Cerebellar nuclear complex (tissue), 1 donor: ENCODE results near the gene PPFIA3.
A peak's percentile ranks its signal among the peaks of the same experiment; 100 is the strongest.
"Not testable (repeated sequence)": the region's sequence is repeated elsewhere in the genome, so short reads cannot be mapped to it uniquely, and the experiment has no call there.

Source experiments
- DNase-seq, 2 experiments: peaks; one replicate each; lab custom pipeline; 2025; lab: John Stamatoyannopoulos, UW

PPFIA3 gene

GRCh38 chr19:49103331-49104085 lies 15.8 kb upstream of the PPFIA3 start:
- DNase-seq = no peak

- DNase-seq = no peak
Measured at GRCh38 chr19:49104229-49104864, 15.0 kb upstream of the PPFIA3 start.

- DNase-seq = peak in 1 of 2 experiments; percentile 20
Measured at GRCh38 chr19:49106648-49107135, 12.7 kb upstream of the PPFIA3 start.

GRCh38 chr19:49107625-49108459 lies 11.5 kb upstream of the PPFIA3 start:
- DNase-seq = no peak

GRCh38 chr19:49109051-49109450 lies 10.3 kb upstream of the PPFIA3 start:
- DNase-seq = no peak

- DNase-seq = no peak
Measured at GRCh38 chr19:49109569-49110233, 9.6 kb upstream of the PPFIA3 start.

GRCh38 chr19:49110567-49110966 lies 8.8 kb upstream of the PPFIA3 start:
- DNase-seq = no peak

- DNase-seq = no peak
Measured at GRCh38 chr19:49111218-49111998, 7.9 kb upstream of the PPFIA3 start.

- DNase-seq = no peak
Measured at GRCh38 chr19:49113762-49114629, 5.3 kb upstream of the PPFIA3 start, which contains the start of gene LIN7B. TSS of gene LIN7B (plus strand) at chr19:49114370. CDS start at chr19:49114405, 35 bp downstream.

GRCh38 chr19:49114630-49115363 lies 4.5 kb upstream of the PPFIA3 start:
- DNase-seq = peak; percentile 59 to 70

- DNase-seq = no peak
Measured at GRCh38 chr19:49116544-49116943, 2.8 kb upstream of the PPFIA3 start.

GRCh38 chr19:49117677-49118564 lies 1.4 kb upstream of the PPFIA3 start:
- DNase-seq = no peak

GRCh38 chr19:49118565-49119410 lies 556 bp upstream of the PPFIA3 start, which contains the start of gene C19orf73:
TSS of gene C19orf73 (minus strand) at chr19:49119143. CDS start at chr19:49119022, 121 bp downstream.
- DNase-seq = peak; percentile 65 to 87

GRCh38 chr19:49120325-49120683 lies 960 bp downstream of the PPFIA3 start:
- DNase-seq = no peak

- DNase-seq = no peak
Measured at GRCh38 chr19:49120868-49121267, 1.5 kb downstream of the PPFIA3 start.

- DNase-seq = not testable (repeated sequence)
Measured at GRCh38 chr19:49121841-49122240, 2.5 kb downstream of the PPFIA3 start.

GRCh38 chr19:49123285-49123684 lies 3.9 kb downstream of the PPFIA3 start:
- not testable (repeated sequence) for DNase-seq
